Hepatocyte (in vitro differentiated cells): ENCODE measurements around the gene SLC2A13.

Experiments used
- CTCF ChIP-seq: fragments of 200-600 bp; sonication (generic); IDR thresholded peaks from 2 replicates; pipeline ENCODE4 v1.5.1; 2016; ENCODE audit warnings: antibody characterized with exemption, mild to moderate bottlenecking; ENCODE audit not compliant: poor library complexity
- EZH2 ChIP-seq: fragments of 200-600 bp; sonication (generic); IDR thresholded peaks from 2 replicates; pipeline ENCODE4 v1.6.1; 2016; ENCODE audit warnings: antibody characterized with exemption, mild to moderate bottlenecking, borderline replicate concordance
- EZH2phosphoT487 ChIP-seq: fragments of 200-600 bp; sonication (generic); IDR thresholded peaks from one replicate; pipeline ENCODE4 v1.6.1; 2018; ENCODE audit warnings: antibody characterized with exemption, mild to moderate bottlenecking, low read depth, moderate library complexity; ENCODE audit not compliant: unreplicated experiment, severe bottlenecking

GRCh38 chr12:39831587-39832315 lies 274.1 kb downstream of the SLC2A13 start:
- TF ChIP-seq EZH2phosphoT487 (no peak), CTCF (no peak), EZH2 (no peak)
